Measurements from ENCODE around the gene PLEKHJ1.
A peak's percentile ranks its signal among the peaks of the same experiment; 100 is the strongest.

DNA sequence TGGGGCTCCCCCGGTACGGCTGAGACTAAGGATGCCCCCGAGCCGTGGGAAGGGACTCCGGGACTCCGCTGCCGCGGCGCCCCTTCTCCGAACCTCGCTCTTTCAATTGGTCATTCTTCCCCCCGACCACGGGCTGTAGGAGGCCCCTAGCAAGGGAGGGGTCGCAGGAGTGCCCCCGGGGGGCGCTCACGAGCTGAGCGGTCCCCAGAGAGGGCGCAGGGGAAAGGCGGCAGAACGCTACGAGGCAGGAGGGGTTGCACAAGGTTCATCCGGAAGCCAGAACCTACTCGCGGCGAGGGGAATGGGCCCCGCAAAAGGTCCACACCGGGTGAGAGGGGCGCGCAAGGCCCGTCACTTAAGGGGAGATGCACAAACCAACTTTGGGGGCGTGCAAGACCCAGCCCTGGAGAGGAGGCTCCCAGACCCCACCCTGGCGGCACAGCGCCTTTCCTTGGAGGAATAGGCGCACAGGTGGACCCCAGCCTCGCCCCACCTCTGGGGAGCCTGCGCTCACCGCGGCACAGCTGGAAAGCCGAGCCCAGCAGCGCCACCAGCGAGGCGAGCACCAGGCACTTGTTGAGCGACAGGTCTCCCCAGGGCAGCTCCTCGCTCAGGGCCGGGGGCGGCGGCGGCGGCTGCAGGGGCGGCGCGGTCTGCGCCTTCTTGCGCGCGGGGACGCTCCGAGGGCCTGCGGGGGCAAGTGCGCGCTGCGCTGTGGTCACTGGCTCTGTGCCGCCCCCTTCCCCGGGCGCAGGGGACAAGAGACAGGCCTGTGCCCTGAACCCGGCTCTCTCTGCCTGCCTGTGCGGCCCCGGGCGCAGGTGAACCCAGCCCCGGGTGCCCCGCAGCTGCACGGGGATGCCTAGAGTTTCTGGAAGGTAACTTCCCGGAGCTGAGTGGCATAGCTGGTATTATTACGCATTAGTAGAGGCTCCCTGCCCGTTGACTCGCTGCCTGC lies 17.3 kb upstream of the PLEKHJ1 start:
- TF ChIP-seq JUND (IDR thresholded peaks at IDR 0.05; ENCODE audit: low read length) = no peak
- TF ChIP-seq POLR2A (IDR thresholded peaks at IDR 0.05; ENCODE audit: control extremely low read depth in 1 of 2, low read depth in 2 of 2, low read length in 2 of 2) = no peak
- TF ChIP-seq YY1 (IDR thresholded peaks at IDR 0.05; ENCODE audit: low read depth, low read length) = no peak
- TF ChIP-seq, protein P1, sequence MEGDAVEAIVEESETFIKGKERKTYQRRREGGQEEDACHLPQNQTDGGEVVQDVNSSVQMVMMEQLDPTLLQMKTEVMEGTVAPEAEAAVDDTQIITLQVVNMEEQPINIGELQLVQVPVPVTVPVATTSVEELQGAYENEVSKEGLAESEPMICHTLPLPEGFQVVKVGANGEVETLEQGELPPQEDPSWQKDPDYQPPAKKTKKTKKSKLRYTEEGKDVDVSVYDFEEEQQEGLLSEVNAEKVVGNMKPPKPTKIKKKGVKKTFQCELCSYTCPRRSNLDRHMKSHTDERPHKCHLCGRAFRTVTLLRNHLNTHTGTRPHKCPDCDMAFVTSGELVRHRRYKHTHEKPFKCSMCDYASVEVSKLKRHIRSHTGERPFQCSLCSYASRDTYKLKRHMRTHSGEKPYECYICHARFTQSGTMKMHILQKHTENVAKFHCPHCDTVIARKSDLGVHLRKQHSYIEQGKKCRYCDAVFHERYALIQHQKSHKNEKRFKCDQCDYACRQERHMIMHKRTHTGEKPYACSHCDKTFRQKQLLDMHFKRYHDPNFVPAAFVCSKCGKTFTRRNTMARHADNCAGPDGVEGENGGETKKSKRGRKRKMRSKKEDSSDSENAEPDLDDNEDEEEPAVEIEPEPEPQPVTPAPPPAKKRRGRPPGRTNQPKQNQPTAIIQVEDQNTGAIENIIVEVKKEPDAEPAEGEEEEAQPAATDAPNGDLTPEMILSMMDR (IDR thresholded peaks at IDR 0.05; ENCODE audit: control extremely low read depth in 1 of 3, insufficient read depth in 1 of 3, low read depth in 1 of 3, low read length in 3 of 3) = peak; percentile 50 to 59 (median 54)
- TF ChIP-seq SIN3A (conservative IDR thresholded peaks at IDR 0.05 in 1 of 2, IDR thresholded peaks at IDR 0.05 in 1 of 2; ENCODE audit: low read depth in 1 of 2, low read length in 2 of 2) = no peak
- TF ChIP-seq POLR2AphosphoS5 (IDR thresholded peaks at IDR 0.05; ENCODE audit: low read depth, low read length) = no peak
- no peak for TF ChIP-seq RXRA (IDR thresholded peaks at IDR 0.05; ENCODE audit: insufficient read depth, low read depth, low read length)
- no peak for TF ChIP-seq JUN (IDR thresholded peaks at IDR 0.05; ENCODE audit: low read depth, low read length)
